IMR-90 (cell line): ENCODE data around the gene ZNF3. TPM values are rescaled to one million over a fixed set of nuclear protein-coding genes. Genes with fewer than 3 reads are reported as not detected.

Experiments
- ATAC-seq: fragments of 200-7000 bp; cut with Tn5 transposase; 2 replicates; pipeline ENCODE4 v1.9.1; 2020; ENCODE audit warnings: low read depth, mild to moderate bottlenecking, moderate library complexity
- BruUV-seq: library from RNA; stranded (reverse); fragments of 400-500 nt; replicated peaks from 2 replicates; lab custom pipeline; 2021; lab: Mats Ljungman, UMichigan
- CTCF ChIA-PET: fragments of 300-600 bp; formaldehyde crosslinking; extraction: SDS; loops from one replicate; lab custom pipeline; 2021; ENCODE audit warnings: antibody characterized with exemption; lab: Yijun Ruan, JAX
- POLR2A ChIA-PET: fragments of 300-600 bp; sonication (Branson Sonifier 250); formaldehyde crosslinking; loops from one replicate; lab custom pipeline; 2022; ENCODE audit warnings: antibody characterized with exemption; ENCODE audit not compliant: unreplicated experiment; lab: Charles Lee
- DNase-seq: peaks from one replicate; pipeline ENCODE4 v3.0.0; 2013
- H2AFZ ChIP-seq: replicated peaks from 2 replicates; pipeline ENCODE3; 2013; ENCODE audit warnings: low read length, mild to moderate bottlenecking; ENCODE audit not compliant: poor library complexity
- H2AK5ac ChIP-seq: 2 replicates; pipeline ENCODE4 v1.6.1; 2013; ENCODE audit warnings: low read depth, low read length, inconsistent platforms
- H2AK9ac ChIP-seq: replicated peaks from 2 replicates; pipeline ENCODE3; 2013; ENCODE audit warnings: mild to moderate bottlenecking, low read depth, low read length, moderate library complexity; ENCODE audit not compliant: poor library complexity
- H2BK120ac ChIP-seq: 2 replicates; pipeline ENCODE4 v1.6.1; 2013; ENCODE audit warnings: low read depth, low read length, inconsistent platforms
- H2BK15ac ChIP-seq: 3 replicates; pipeline ENCODE4 v1.6.1; 2013; ENCODE audit warnings: low read depth, low read length, inconsistent platforms
- H2BK20ac ChIP-seq: 2 replicates; pipeline ENCODE4 v1.6.1; 2013; ENCODE audit warnings: low read depth, mild to moderate bottlenecking, inconsistent platforms, low read length, moderate library complexity
- H2BK5ac ChIP-seq: 2 replicates; pipeline ENCODE4 v1.6.1; 2013; ENCODE audit warnings: mild to moderate bottlenecking, low read depth, low read length, inconsistent platforms; ENCODE audit not compliant: poor library complexity, severe bottlenecking
- H3K14ac ChIP-seq: replicated peaks from 2 replicates; pipeline ENCODE4 v1.6.1; 2013; ENCODE audit warnings: low read depth, low read length, inconsistent platforms
- H3K18ac ChIP-seq: 2 replicates; pipeline ENCODE4 v1.6.1; 2013; ENCODE audit warnings: low read depth, low read length, control low read depth
- H3K23ac ChIP-seq: 2 replicates; pipeline ENCODE4 v1.6.1; 2013; ENCODE audit warnings: low read depth, low read length, inconsistent platforms
- H3K27ac ChIP-seq: 2 replicates; pipeline ENCODE4 v1.5.1; 2013; ENCODE audit warnings: mild to moderate bottlenecking, control low read depth, low read length; ENCODE audit not compliant: insufficient read depth
- H3K27me3 ChIP-seq: 2 replicates; pipeline ENCODE4 v1.6.1; 2013; ENCODE audit warnings: low read length; ENCODE audit not compliant: control insufficient read depth, insufficient read depth
- H3K36me3 ChIP-seq: 2 replicates; pipeline ENCODE4 v1.6.1; 2013; ENCODE audit warnings: low read length, mixed read lengths; ENCODE audit not compliant: control insufficient read depth, insufficient read depth
- H3K4ac ChIP-seq: 2 replicates; pipeline ENCODE4 v1.6.1; 2013; ENCODE audit warnings: low read depth, low read length, inconsistent platforms
- H3K4me1 ChIP-seq: 2 replicates; pipeline ENCODE4 v1.6.1; 2013; ENCODE audit warnings: low read length, mixed read lengths; ENCODE audit not compliant: control insufficient read depth, insufficient read depth
- H3K4me2 ChIP-seq: 2 replicates; pipeline ENCODE4 v1.6.1; 2013; ENCODE audit warnings: low read depth, mild to moderate bottlenecking, control low read depth, low read length, moderate library complexity
- H3K4me3 ChIP-seq: 2 replicates; pipeline ENCODE4 v1.5.1; 2013; ENCODE audit warnings: low read depth, mild to moderate bottlenecking, control low read depth, low read length, moderate library complexity; ENCODE audit not compliant: insufficient read depth
- H3K56ac ChIP-seq: 2 replicates; pipeline ENCODE4 v1.6.1; 2013; ENCODE audit warnings: low read length, inconsistent platforms; ENCODE audit not compliant: insufficient read depth; ENCODE audit errors: extremely low read depth
- H3K79me1 ChIP-seq, 2 experiments: 2 replicates each; pipeline ENCODE4 v1.6.1; 2013; ENCODE audit warnings: low read length in 2 of 2, inconsistent platforms in 1 of 2, low read depth in 1 of 2
- H3K9ac ChIP-seq: 2 replicates; pipeline ENCODE4 v1.6.1; 2013; ENCODE audit warnings: low read depth, low read length, control low read depth
- H3K9me1 ChIP-seq: 2 replicates; pipeline ENCODE4 v1.6.1; 2013; ENCODE audit warnings: low read length, inconsistent platforms; ENCODE audit not compliant: insufficient read depth
- H3K9me3 ChIP-seq: 2 replicates; pipeline ENCODE4 v1.6.1; 2013; ENCODE audit warnings: low read length; ENCODE audit not compliant: control insufficient read depth, insufficient read depth
- H4K20me1 ChIP-seq: 2 replicates; pipeline ENCODE4 v1.6.1; 2013; ENCODE audit warnings: low read length, inconsistent platforms; ENCODE audit not compliant: insufficient read depth
- H4K5ac ChIP-seq: 2 replicates; pipeline ENCODE4 v1.6.1; 2013; ENCODE audit warnings: mild to moderate bottlenecking, low read depth, low read length, control low read depth
- H4K8ac ChIP-seq, 2 experiments: 2 replicates each; pipeline ENCODE4 v1.6.1; 2013; ENCODE audit warnings: low read depth in 2 of 2, low read length in 2 of 2, control low read depth in 1 of 2, inconsistent platforms in 1 of 2
- H4K91ac ChIP-seq: 2 replicates; pipeline ENCODE4 v1.6.1; 2013; ENCODE audit warnings: low read depth, low read length, inconsistent platforms; ENCODE audit not compliant: insufficient read depth
- BHLHE40 ChIP-seq: fragments of 150-350 bp; IDR thresholded peaks from 2 replicates; pipeline ENCODE4 v1.6.1; 2016; ENCODE audit warnings: mild to moderate bottlenecking, low read depth, low read length
- CEBPB ChIP-seq: IDR thresholded peaks from 2 replicates; pipeline ENCODE4 v1.6.1; 2012; ENCODE audit warnings: low read depth, low read length, improper control_type of control experiment
- FOS ChIP-seq: fragments of 150-350 bp; IDR thresholded peaks from 2 replicates; pipeline ENCODE4 v1.6.1; 2016; ENCODE audit warnings: low read depth, low read length
- MAFK ChIP-seq: IDR thresholded peaks from 2 replicates; pipeline ENCODE4 v1.6.1; 2012; ENCODE audit warnings: low read depth, low read length, improper control_type of control experiment
- MAZ ChIP-seq: IDR thresholded peaks from 2 replicates; pipeline ENCODE4 v1.6.1; 2012; ENCODE audit warnings: low read depth, mild to moderate bottlenecking, low read length, improper control_type of control experiment, moderate library complexity, borderline replicate concordance
- MXI1 ChIP-seq: IDR thresholded peaks from 2 replicates; pipeline ENCODE4 v1.6.1; 2012; ENCODE audit warnings: low read depth, mild to moderate bottlenecking, low read length, moderate library complexity, borderline replicate concordance
- NFE2L2 ChIP-seq: fragments of 150-350 bp; IDR thresholded peaks from 2 replicates; pipeline ENCODE4 v1.6.1; 2016; ENCODE audit warnings: low read depth, mild to moderate bottlenecking, low read length
- POLR2A ChIP-seq: IDR thresholded peaks from 2 replicates; pipeline ENCODE4 v1.6.1; 2012; ENCODE audit warnings: mild to moderate bottlenecking, low read depth, low read length
- RCOR1 ChIP-seq: IDR thresholded peaks from 2 replicates; pipeline ENCODE4 v1.6.1; 2012; ENCODE audit warnings: mild to moderate bottlenecking, low read length, improper control_type of control experiment; ENCODE audit not compliant: insufficient replicate concordance
- SMC3 ChIP-seq: fragments of 150-350 bp; IDR thresholded peaks from 2 replicates; pipeline ENCODE4 v1.6.1; 2016; ENCODE audit warnings: low read depth, mild to moderate bottlenecking, antibody characterized with exemption, low read length, moderate library complexity
- WGBS, 2 experiments: methylation state at CpG; one replicate each; pipeline versions ENCODE4 v1.1.5 to v1.1.7; 2013; ENCODE audit warnings: missing lambda C conversion rate in 2 of 2; ENCODE audit not compliant: insufficient read length in 1 of 2; ENCODE audit errors: extremely low coverage in 2 of 2; 5-methylcytosine and 5-hydroxymethylcytosine counted together
- dilution Hi-C: fragments of 300-500 bp; cut with HindIII; formaldehyde crosslinking; loops from one replicate; pipeline ENCODE4 v1.14.3; 2018; ENCODE audit warnings: low sequenced_read_pairs; ENCODE audit not compliant: unreplicated experiment
- in situ Hi-C: fragments of 300-500 bp; cut with MboI; formaldehyde crosslinking; loops from 3 replicates; pipeline ENCODE4 v1.14.3; 2019; ENCODE audit warnings: low sequenced_read_pairs, inconsistent platforms, mixed read lengths
- intact Hi-C: fragments of 100-400 bp; cut with micrococcal nuclease; formaldehyde crosslinking; loops from 2 replicates; pipeline ENCODE4 v1.10.0; 2022
- polyA plus RNA-seq, 3 experiments: library from polyadenylated mRNA; depleted of rRNA; stranded (reverse); fragments of >200 nt; gene quantifications; 2 replicates each; pipeline ENCODE4 v1.2.3, GENCODE V29; 2012; ENCODE audit warnings: low replicate concordance in 1 of 3
- total RNA-seq: library from RNA; depleted of rRNA; stranded (reverse); fragments of >200 nt; gene quantifications from 2 replicates; pipeline ENCODE4 v1.2.3, GENCODE V29; 2012

The ZNF3 gene
- total and polyA plus RNA-seq, 2 of the 4 experiments (the other 2 are of a cell fraction): 24.8 to 30.8 TPM

GRCh38 chr7:100102950-100103840 is 21.7 kb upstream of the ZNF3 start:
- ChIA-PET CTCF (no interaction called here), POLR2A (interaction anchor here (1.7 kb wide), 1 partner anchor 18 kb away, joined by 6 read pairs; no protein-coding TSS in a partner anchor)
- peak overlapping the region; percentile 90; the same call in 1 of the 2 replicates for H4K91ac ChIP-seq
- peaks cover 15% of the 10 kb centered on the region for H3K4me1 ChIP-seq
- peak overlapping the region; percentile 97 for H2AK5ac ChIP-seq
- H3K79me1 ChIP-seq: peaks cover 21 to 41% of the 10 kb centered on the region in 2 experiments
- no peak overlapping the region for H3K9ac ChIP-seq
- H2BK15ac ChIP-seq: peak overlapping the region; percentile 81; the same call in 2 of the 3 replicates
- DNase-seq (peak; percentile 97), ATAC-seq (peak; percentile 2; the same call in 1 of the 2 replicates)
- H3K23ac ChIP-seq: peak overlapping the region; percentile 91; the same call in 1 of the 2 replicates
- no peak overlapping the region for H3K18ac ChIP-seq
- peaks cover 5% of the 10 kb centered on the region; the same call in 1 of the 2 replicates for H3K9me1 ChIP-seq
- H2BK20ac ChIP-seq: peak overlapping the region; percentile 80; the same call in 1 of the 2 replicates
- in situ Hi-C loops: no loop called here
- no peak for TF ChIP-seq MXI1
- TF ChIP-seq NFE2L2: no peak
- no peak for TF ChIP-seq SMC3
- TF ChIP-seq CEBPB: no peak
- TF ChIP-seq BHLHE40: no peak; the same call in 1 of the 2 replicates
- peak; percentile 76 for TF ChIP-seq MAZ
- peak; percentile 87 for TF ChIP-seq RCOR1
- peak; percentile 14; the same call in 1 of the 2 replicates for TF ChIP-seq MAFK
- TF ChIP-seq POLR2A: peak; percentile 61; the same call in 1 of the 2 replicates
- peak; percentile 79 for TF ChIP-seq FOS
- H4K8ac ChIP-seq: peak overlapping the region; percentile 67 to 96; a peak in 3 of 4 replicates
- H3K36me3 ChIP-seq: peaks cover 49% of the 10 kb centered on the region
- intact Hi-C loops: no loop called here
- peaks cover 7% of the 10 kb centered on the region; the same call in 1 of the 2 replicates for H4K20me1 ChIP-seq
- H2AFZ ChIP-seq: peak overlapping the region; percentile 82
- peak overlapping the region; percentile 88 for H2BK120ac ChIP-seq
- no TSS peak for BruUV-seq
- H3K4ac ChIP-seq: peak overlapping the region; percentile 96
- H3K14ac ChIP-seq: peak overlapping the region; percentile 92
- dilution Hi-C loops: no loop called here
- no peak overlapping the region for H4K5ac ChIP-seq
- 26% methylated on average over 6 of the region's 17 CpGs; no CpG with 5 or more reads in 1 of the 2 experiments for WGBS, 2 experiments
- no peaks in the 10 kb centered on the region for H3K9me3 ChIP-seq
- no peaks in the 10 kb centered on the region for H3K27me3 ChIP-seq
- no peak overlapping the region for H3K4me2 ChIP-seq
- peak overlapping the region; percentile 52 for H2BK5ac ChIP-seq
- H3K56ac ChIP-seq: no peak overlapping the region; the same call in 1 of the 2 replicates
- peak overlapping the region; percentile 98 for H2AK9ac ChIP-seq
- H3K4me3 ChIP-seq: no peak overlapping the region
- peak overlapping the region; percentile 80; the same call in 1 of the 2 replicates for H3K27ac ChIP-seq
